K562 (cell line): ENCODE results near the gene CD68. TPM values are rescaled to one million over a fixed set of nuclear protein-coding genes. Genes with fewer than 3 reads are reported as not detected.

ENCODE experiments used
- ATAC-seq: fragments of 200-7000 bp; cut with Tn5 transposase; 3 replicates; pipeline ENCODE4 v1.9.1; 2020; ENCODE audit warnings: moderate library complexity
- BruUV-seq: library from RNA; stranded (reverse); fragments of 400-500 nt; replicated peaks from 2 replicates; lab custom pipeline; 2021; lab: Mats Ljungman, UMichigan
- CTCF ChIA-PET: fragments of 300-600 bp; formaldehyde crosslinking; extraction: SDS; loops from one replicate; lab custom pipeline; 2021; ENCODE audit warnings: low intra/inter-chr PET ratio; lab: Yijun Ruan, JAX
- POLR2A ChIA-PET: fragments of 300-600, 350-650 bp; sonication (Branson Sonifier 250); formaldehyde crosslinking; extraction: SDS; loops from one replicate; lab custom pipeline; 2021; ENCODE audit warnings: antibody characterized with exemption, inconsistent platforms; lab: Yijun Ruan, JAX
- DNase-seq, 4 experiments: peaks; one replicate each; pipeline versions ENCODE4 v3.0.0 to v3.0.0-alpha.2; 2011 to 2018; ENCODE audit warnings: low spot score in 3 of 4, mixed read lengths in 3 of 4; ENCODE audit errors: extremely low read depth in 1 of 4
- FAIRE-seq: peaks from 2 replicates; lab custom pipeline; 2011; peaks lifted over from hg19 to GRCh38; lab: Jason Lieb, UNC
- H2AFZ ChIP-seq: 2 replicates; pipeline ENCODE4 v1.6.0; 2011; ENCODE audit warnings: low read depth, low read length, control low read depth, inconsistent platforms
- H3K27ac ChIP-seq: fragments of 200-600 bp; 3 replicates; pipeline ENCODE4 v1.8.0; 2011; ENCODE audit warnings: low read depth, mild to moderate bottlenecking, control low read depth, inconsistent platforms, low read length, moderate library complexity, mixed read lengths; ENCODE audit errors: extremely low read depth
- H3K27me3 ChIP-seq, 2 experiments: fragments of 300-600 bp in 1 of 2; 2 replicates in 1 of 2; 3 replicates in 1 of 2; pipeline versions ENCODE4 v1.6.0 to v1.8.0; 2011; ENCODE audit warnings: inconsistent platforms in 2 of 2, low read length in 2 of 2, mild to moderate bottlenecking in 1 of 2, mixed read lengths in 1 of 2, moderate library complexity in 1 of 2; ENCODE audit not compliant: control insufficient read depth in 2 of 2, insufficient read depth in 2 of 2
- H3K36me3 ChIP-seq: fragments of 300-600 bp; 3 replicates; pipeline ENCODE4 v1.8.0; 2011; ENCODE audit warnings: mild to moderate bottlenecking, low read length, inconsistent platforms; ENCODE audit not compliant: control insufficient read depth, insufficient read depth
- H3K4me1 ChIP-seq, 2 experiments: fragments of 200-600 bp in 1 of 2; replicated peaks in 1 of 2; 2 replicates in 1 of 2; 3 replicates in 1 of 2; pipeline versions ENCODE4 v1.5.1 to v1.8.0; 2011; ENCODE audit warnings: inconsistent platforms in 2 of 2, low read length in 2 of 2, mild to moderate bottlenecking in 1 of 2, mixed read lengths in 1 of 2, moderate library complexity in 1 of 2; ENCODE audit not compliant: control insufficient read depth in 2 of 2, insufficient read depth in 2 of 2
- H3K4me2 ChIP-seq: 2 replicates; pipeline ENCODE4 v1.6.1; 2011; ENCODE audit warnings: low read length, control low read depth, inconsistent platforms, mixed read lengths; ENCODE audit not compliant: insufficient read depth
- H3K4me3 ChIP-seq: fragments of 200-600 bp; sonication (generic), shearing (Covaris generic); 2 replicates; pipeline ENCODE4 v1.5.1; 2016; ENCODE audit warnings: control low read depth, inconsistent platforms
- H3K79me2 ChIP-seq: fragments of 200-600 bp; 3 replicates; pipeline ENCODE4 v1.8.0; 2011; ENCODE audit warnings: low read length, inconsistent platforms; ENCODE audit not compliant: control insufficient read depth, insufficient read depth
- H3K9ac ChIP-seq, 2 experiments: 2 replicates each; pipeline versions ENCODE4 v1.6.0 to v1.6.1; 2011; ENCODE audit warnings: low read depth in 2 of 2, low read length in 2 of 2, control low read depth in 1 of 2, inconsistent platforms in 1 of 2, mild to moderate bottlenecking in 1 of 2, mixed read lengths in 1 of 2; ENCODE audit not compliant: insufficient read depth in 1 of 2
- H3K9me1 ChIP-seq: one replicate; pipeline ENCODE4 v1.6.0; 2011; ENCODE audit warnings: inconsistent platforms, mild to moderate bottlenecking, low read length, moderate library complexity; ENCODE audit not compliant: control insufficient read depth, insufficient read depth
- H3K9me3 ChIP-seq: replicated peaks from 2 replicates; pipeline ENCODE4 v1.5.1; 2011; ENCODE audit warnings: low read depth, low read length, inconsistent platforms; ENCODE audit not compliant: control insufficient read depth, insufficient read depth
- H4K20me1 ChIP-seq: replicated peaks from 2 replicates; pipeline ENCODE4 v1.6.1; 2011; ENCODE audit warnings: low read length, inconsistent platforms, mixed read lengths; ENCODE audit not compliant: control insufficient read depth, insufficient read depth
- CTCF ChIP-seq, 3 experiments: IDR thresholded peaks in 2 of 3; conservative IDR thresholded peaks in 1 of 3; 2 replicates each; pipeline ENCODE4 v1.5.1; 2011 to 2012; ENCODE audit warnings: low read length in 3 of 3, mild to moderate bottlenecking in 3 of 3, control low read depth in 2 of 3, improper control_type of control experiment in 1 of 3, inconsistent platforms in 1 of 3, low read depth in 1 of 3, mixed read lengths in 1 of 3, moderate library complexity in 1 of 3; ENCODE audit not compliant: insufficient read depth in 2 of 3
- NBN ChIP-seq: fragments of 450-650 bp; IDR thresholded peaks from 2 replicates; pipeline ENCODE4 v1.6.1; 2016; ENCODE audit warnings: low read depth, mild to moderate bottlenecking
- WGBS: fragments of 100-300 bp; shearing (Covaris generic); methylation state at CpG from one replicate; pipeline ENCODE4 v1.1.6; 2016; ENCODE audit warnings: low coverage, mixed read lengths; ENCODE audit not compliant: insufficient coverage; ENCODE audit errors: missing lambda C conversion rate; 5-methylcytosine and 5-hydroxymethylcytosine counted together
- in situ Hi-C: fragments of 300-500 bp; cut with MboI; formaldehyde crosslinking; loops from 4 replicates; pipeline ENCODE4 v1.15.0; 2018; ENCODE audit warnings: inconsistent platforms, mixed read lengths
- intact Hi-C: fragments of 100-400 bp; cut with micrococcal nuclease; formaldehyde crosslinking; loops from 2 replicates; pipeline ENCODE4 v1.14.2; 2022
- polyA plus RNA-seq, 8 experiments: library from polyadenylated mRNA; depleted of rRNA in 4 of 8; stranded (reverse) in 5 of 8; unstranded in 3 of 8; fragments of >200 nt; fragmentation: Nextera tagmentation in 2 of 8; fragmentation: Illumina TruSeq in 1 of 8; extraction: Ambion mirVana in 2 of 8; extraction: Trizol in 1 of 8; gene quantifications; 2 replicates each; pipeline versions ENCODE4 v1.2.1 to v1.2.3, GENCODE V29; 2011 to 2014; ENCODE audit warnings: inconsistent platforms in 1 of 8, missing spikeins in 1 of 8
- total RNA-seq, 7 experiments: library from RNA; depleted of rRNA in 6 of 7; stranded (reverse); fragments of >200 nt in 6 of 7; fragmentation: Illumina TruSeq in 2 of 7; extraction: Trizol in 2 of 7; gene quantifications; 2 replicates each; pipeline versions ENCODE4 v1.2.1 to v1.2.3, GENCODE V29; 2011 to 2021; ENCODE audit warnings: low replicate concordance in 1 of 7
- TF ChIP-seq, protein P1 (sequence below): fragments of 450-650 bp; IDR thresholded peaks from 2 replicates; pipeline ENCODE4 v1.6.1; 2018; ENCODE audit not compliant: partially characterized antibody

Gene CD68
- total and polyA plus RNA-seq, 9 of the 15 experiments (the other 6 are each of a cell fraction or from before 2014, with no cell fraction given) = 28.2 to 89.8 (median 37.7) TPM

GRCh38 chr17:7555320-7555948, 24.0 kb upstream of the CD68 start:
- intact Hi-C loops (no loop called here), in situ Hi-C loops (loop anchor here (10.0 to 25.0 kb wide), 2 partner anchors 201 to 518 kb away; partner anchors contain the start of genes KCTD11, SLC16A11, SLC16A13 and TMEM95)
- TF ChIP-seq NBN (no peak), CTCF (IDR thresholded peaks at IDR 0.05 in 2 of 3, conservative IDR thresholded peaks at IDR 0.05 in 1 of 3; ENCODE audit: insufficient read depth in 2 of 3, low read depth in 1 of 3, low read length in 3 of 3) (0 out of 6 replicates have a peak, but pooled peaks of 1 of the 3 experiments have one; percentile 7)
- TF ChIP-seq, protein P1, sequence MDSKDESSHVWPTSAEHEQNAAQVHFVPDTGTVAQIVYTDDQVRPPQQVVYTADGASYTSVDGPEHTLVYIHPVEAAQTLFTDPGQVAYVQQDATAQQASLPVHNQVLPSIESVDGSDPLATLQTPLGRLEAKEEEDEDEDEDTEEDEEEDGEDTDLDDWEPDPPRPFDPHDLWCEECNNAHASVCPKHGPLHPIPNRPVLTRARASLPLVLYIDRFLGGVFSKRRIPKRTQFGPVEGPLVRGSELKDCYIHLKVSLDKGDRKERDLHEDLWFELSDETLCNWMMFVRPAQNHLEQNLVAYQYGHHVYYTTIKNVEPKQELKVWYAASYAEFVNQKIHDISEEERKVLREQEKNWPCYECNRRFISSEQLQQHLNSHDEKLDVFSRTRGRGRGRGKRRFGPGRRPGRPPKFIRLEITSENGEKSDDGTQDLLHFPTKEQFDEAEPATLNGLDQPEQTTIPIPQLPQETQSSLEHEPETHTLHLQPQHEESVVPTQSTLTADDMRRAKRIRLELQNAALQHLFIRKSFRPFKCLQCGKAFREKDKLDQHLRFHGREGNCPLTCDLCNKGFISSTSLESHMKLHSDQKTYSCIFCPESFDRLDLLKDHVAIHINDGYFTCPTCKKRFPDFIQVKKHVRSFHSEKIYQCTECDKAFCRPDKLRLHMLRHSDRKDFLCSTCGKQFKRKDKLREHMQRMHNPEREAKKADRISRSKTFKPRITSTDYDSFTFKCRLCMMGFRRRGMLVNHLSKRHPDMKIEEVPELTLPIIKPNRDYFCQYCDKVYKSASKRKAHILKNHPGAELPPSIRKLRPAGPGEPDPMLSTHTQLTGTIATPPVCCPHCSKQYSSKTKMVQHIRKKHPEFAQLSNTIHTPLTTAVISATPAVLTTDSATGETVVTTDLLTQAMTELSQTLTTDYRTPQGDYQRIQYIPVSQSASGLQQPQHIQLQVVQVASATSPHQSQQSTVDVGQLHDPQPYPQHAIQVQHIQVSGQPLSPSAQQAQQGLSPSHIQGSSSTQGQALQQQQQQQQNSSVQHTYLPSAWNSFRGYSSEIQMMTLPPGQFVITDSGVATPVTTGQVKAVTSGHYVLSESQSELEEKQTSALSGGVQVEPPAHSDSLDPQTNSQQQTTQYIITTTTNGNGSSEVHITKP = no peak
- FAIRE-seq (no peak), ATAC-seq (no peak), DNase-seq (no peak)
- CTCF ChIA-PET = no interaction called here
- H3K9ac ChIP-seq = no peak overlapping the region
- H3K27me3 ChIP-seq = no peaks in the 10 kb centered on the region
- H3K9me1 ChIP-seq = no peaks in the 10 kb centered on the region
- no peak overlapping the region for H3K27ac ChIP-seq
- no peak overlapping the region for H3K4me3 ChIP-seq
- POLR2A ChIA-PET = no interaction called here
- no peak overlapping the region for H2AFZ ChIP-seq
- no TSS peak for BruUV-seq
- no peaks in the 10 kb centered on the region for H3K79me2 ChIP-seq
- H3K9me3 ChIP-seq = no peaks in the 10 kb centered on the region
- peaks cover 6 to 35% of the 10 kb centered on the region in 2 experiments; a peak in 4 of 5 replicates for H3K4me1 ChIP-seq
- no peaks in the 10 kb centered on the region for H4K20me1 ChIP-seq
- H3K36me3 ChIP-seq = no peaks in the 10 kb centered on the region
- 23% methylated on average over 4 of the region's 10 CpGs for WGBS
- no peak overlapping the region for H3K4me2 ChIP-seq
